Esophagus (tissue), 2 donors: ENCODE results near the gene CAPSL. TPM values are rescaled to one million over a fixed set of nuclear protein-coding genes. Genes with fewer than 3 reads are reported as not detected.

Experiments
- H3K27ac ChIP-seq, 2 donors: one replicate each; pipeline ENCODE4 v1.5.1; 2013; ENCODE audit warnings: low read depth in 2 of 2, mild to moderate bottlenecking in 2 of 2, inconsistent platforms in 1 of 2, low read length in 1 of 2, moderate library complexity in 1 of 2
- H3K27me3 ChIP-seq, 2 donors: one replicate each; pipeline ENCODE4 v1.6.1; 2013; ENCODE audit warnings: low read length in 2 of 2, control low read depth in 1 of 2, mild to moderate bottlenecking in 1 of 2; ENCODE audit not compliant: insufficient read depth in 2 of 2, control insufficient read depth in 1 of 2
- H3K36me3 ChIP-seq, 2 donors: one replicate each; pipeline ENCODE4 v1.6.1; 2013; ENCODE audit warnings: low read length in 1 of 2; ENCODE audit not compliant: control insufficient read depth in 2 of 2, insufficient read depth in 2 of 2
- H3K4me1 ChIP-seq, 2 donors: one replicate each; pipeline ENCODE4 v1.6.1; 2013; ENCODE audit warnings: low read length in 1 of 2; ENCODE audit not compliant: control insufficient read depth in 2 of 2, insufficient read depth in 2 of 2
- H3K4me3 ChIP-seq, 2 donors: one replicate each; pipeline ENCODE4 v1.5.1; 2013; ENCODE audit warnings: low read length in 2 of 2, mild to moderate bottlenecking in 2 of 2, low read depth in 1 of 2, moderate library complexity in 1 of 2
- H3K9me3 ChIP-seq, 2 donors: one replicate each; pipeline ENCODE4 v1.6.1; 2013; ENCODE audit warnings: mild to moderate bottlenecking in 2 of 2, low read depth in 1 of 2, low read length in 1 of 2, moderate library complexity in 1 of 2; ENCODE audit not compliant: control insufficient read depth in 2 of 2, insufficient read depth in 1 of 2
- WGBS, 2 donors: extraction: QIAGEN DNeasy Blood & Tissue Kit; methylation state at CpG; one replicate each; pipeline ENCODE4 v1.1.7; 2013; 5-methylcytosine and 5-hydroxymethylcytosine counted together
- polyA plus RNA-seq, 2 donors: library from polyadenylated mRNA; stranded (reverse); fragments of 200-250 nt; gene quantifications; one replicate each; pipeline ENCODE4 v1.2.3, GENCODE V29; 2013
- donor health status: healthy with polysubstance abuse.
- donor health status: Bipolar disorder and iron deficiency.

Gene CAPSL
- polyA plus RNA-seq, 2 donors: not detected

DNA sequence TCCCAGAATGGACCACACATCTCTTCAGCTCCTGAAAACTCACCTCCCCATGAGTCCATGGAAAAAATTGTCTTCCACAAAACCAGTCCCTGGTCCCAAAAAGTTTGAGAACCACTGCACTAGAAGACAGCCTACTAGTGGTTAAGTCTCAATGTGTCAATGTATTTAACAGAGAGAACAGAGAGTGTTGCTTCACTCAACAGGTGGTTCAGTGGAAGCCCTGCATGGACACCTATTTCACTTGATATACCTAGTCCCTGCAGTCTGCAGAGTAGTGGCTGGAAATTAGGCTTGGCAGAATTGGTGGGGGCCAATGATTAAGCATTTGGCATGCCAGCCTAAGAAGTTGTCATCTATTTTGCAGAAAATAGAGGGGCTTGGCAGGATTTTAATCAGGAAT lies 58.8 kb downstream of the CAPSL start:
- no peaks in the 10 kb centered on the region for H3K27me3 ChIP-seq
- no peak overlapping the region for H3K4me3 ChIP-seq
- no peaks in the 10 kb centered on the region for H3K9me3 ChIP-seq
- H3K27ac ChIP-seq: no peak overlapping the region
- H3K36me3 ChIP-seq: no peaks in the 10 kb centered on the region
- peaks cover 0 to 2% of the 10 kb centered on the region in 2 donors for H3K4me1 ChIP-seq

DNA sequence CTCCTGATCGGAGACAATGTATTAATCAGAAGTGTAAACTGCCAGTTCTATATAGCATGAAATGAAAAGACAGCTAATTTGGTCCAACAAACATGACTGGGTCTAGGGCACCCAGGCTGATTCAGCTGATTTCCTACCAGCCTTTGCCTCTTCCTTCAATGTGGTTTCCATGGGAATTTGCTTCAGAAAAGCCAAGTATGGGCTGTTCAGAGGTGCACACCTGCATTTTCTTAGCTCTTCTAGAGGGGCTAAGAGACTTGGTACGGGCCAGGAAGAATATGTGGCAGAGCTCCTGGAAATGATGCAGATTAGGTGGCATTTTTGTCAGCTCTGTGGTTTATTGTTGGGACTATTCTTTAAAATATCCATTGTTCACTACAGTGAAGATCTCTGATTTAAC lies 59.3 kb downstream of the CAPSL start:
- Histone ChIP-seq H3K36me3 (no peaks in the 10 kb centered on the region), H3K4me3 (no peak overlapping the region), H3K27me3 (no peaks in the 10 kb centered on the region), H3K4me1 (peaks cover 0 to 2% of the 10 kb centered on the region in 2 donors), H3K9me3 (no peaks in the 10 kb centered on the region), H3K27ac (no peak overlapping the region)
- WGBS, 2 donors: 75 to 82% methylated on average over 2 of the region's 2 CpGs

GRCh38 chr5:35878079-35878478 lies 60.3 kb downstream of the CAPSL start:
- no peaks in the 10 kb centered on the region for H3K27me3 ChIP-seq
- H3K27ac ChIP-seq: no peak overlapping the region
- H3K36me3 ChIP-seq: no peaks in the 10 kb centered on the region
- H3K4me3 ChIP-seq: no peak overlapping the region
- no peaks in the 10 kb centered on the region for H3K9me3 ChIP-seq
- peaks cover 0 to 2% of the 10 kb centered on the region in 2 donors for H3K4me1 ChIP-seq

- H3K27me3 ChIP-seq: no peaks in the 10 kb centered on the region
- H3K9me3 ChIP-seq: no peaks in the 10 kb centered on the region
- no peak overlapping the region for H3K27ac ChIP-seq
- WGBS, 2 donors: 58 to 89% methylated on average over 2 of the region's 2 CpGs
- H3K4me3 ChIP-seq: no peak overlapping the region
- peaks cover 0 to 2% of the 10 kb centered on the region in 2 donors for H3K4me1 ChIP-seq
- H3K36me3 ChIP-seq: no peaks in the 10 kb centered on the region
Measured at GRCh38 chr5:35877655-35878054, 60.8 kb downstream of the CAPSL start.

DNA sequence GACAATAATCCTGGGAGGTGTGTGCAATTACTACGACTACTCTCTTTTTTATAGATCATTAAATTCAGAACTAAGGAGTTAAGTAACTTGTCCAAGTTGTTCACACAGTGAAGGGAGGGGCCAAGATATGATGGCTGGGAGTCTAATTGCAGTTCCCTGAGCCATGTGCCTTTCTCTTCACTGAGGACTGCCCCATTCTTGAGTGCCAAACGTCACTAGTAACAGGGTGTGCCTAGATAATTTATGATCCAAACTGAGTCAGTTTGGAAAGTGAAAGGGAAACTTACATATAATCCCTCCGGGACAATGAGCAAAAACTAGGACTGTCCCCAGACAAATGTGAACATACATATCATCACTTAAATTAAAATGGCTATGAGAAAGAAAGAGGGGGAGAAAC lies 61.5 kb downstream of the CAPSL start:
- Histone ChIP-seq H3K4me3 (no peak overlapping the region), H3K9me3 (no peaks in the 10 kb centered on the region), H3K4me1 (peaks cover 0 to 2% of the 10 kb centered on the region in 2 donors), H3K36me3 (no peaks in the 10 kb centered on the region), H3K27me3 (no peaks in the 10 kb centered on the region), H3K27ac (no peak overlapping the region)
- 32% methylated on average over 3 of the region's 3 CpGs for WGBS, 2 donors

GRCh38 chr5:35876454-35876853 lies 62.0 kb downstream of the CAPSL start:
- peaks cover 0 to 2% of the 10 kb centered on the region in 2 donors for H3K4me1 ChIP-seq
- no peaks in the 10 kb centered on the region for H3K36me3 ChIP-seq
- no peaks in the 10 kb centered on the region for H3K9me3 ChIP-seq
- H3K27ac ChIP-seq: no peak overlapping the region
- WGBS, 2 donors: 87 to 89% methylated on average over 2 of the region's 2 CpGs
- H3K4me3 ChIP-seq: no peak overlapping the region
- no peaks in the 10 kb centered on the region for H3K27me3 ChIP-seq

DNA sequence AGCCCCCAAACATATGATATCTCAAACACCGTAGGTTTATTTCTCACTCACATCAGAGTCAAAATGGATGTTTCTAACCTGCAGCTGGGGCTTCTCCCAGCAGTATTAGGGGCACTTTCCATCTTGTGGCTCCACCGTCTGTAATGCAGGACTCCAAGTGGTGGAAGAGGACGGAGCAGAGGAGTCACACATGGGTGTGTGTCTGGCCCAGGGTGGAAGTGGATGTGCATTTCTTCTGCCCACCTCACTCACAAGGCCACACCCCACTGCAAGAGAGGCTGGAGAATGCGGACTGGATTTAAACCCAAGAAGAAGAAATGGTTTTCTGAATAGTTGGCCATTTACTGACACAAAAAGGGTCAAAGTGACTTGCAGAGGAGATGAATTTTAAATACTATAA lies 67.8 kb downstream of the CAPSL start:
- Histone ChIP-seq H3K4me1 (no peaks in the 10 kb centered on the region), H3K27ac (no peak overlapping the region), H3K9me3 (no peaks in the 10 kb centered on the region), H3K36me3 (no peaks in the 10 kb centered on the region), H3K4me3 (no peak overlapping the region), H3K27me3 (no peaks in the 10 kb centered on the region)
- 92 to 95% methylated on average over 4 of the region's 4 CpGs for WGBS, 2 donors

GRCh38 chr5:35869685-35870277 lies 68.6 kb downstream of the CAPSL start:
- no peak overlapping the region for H3K4me3 ChIP-seq
- no peaks in the 10 kb centered on the region for H3K9me3 ChIP-seq
- no peaks in the 10 kb centered on the region for H3K27me3 ChIP-seq
- no peaks in the 10 kb centered on the region for H3K4me1 ChIP-seq
- no peak overlapping the region for H3K27ac ChIP-seq
- 84 to 87% methylated on average over 5 of the region's 5 CpGs for WGBS, 2 donors
- no peaks in the 10 kb centered on the region for H3K36me3 ChIP-seq

- H3K27ac ChIP-seq: no peak overlapping the region
- H3K36me3 ChIP-seq: no peaks in the 10 kb centered on the region
Measured at GRCh38 chr5:35867998-35868397, 70.4 kb downstream of the CAPSL start.

GRCh38 chr5:35863159-35863558 lies 75.3 kb downstream of the CAPSL start:
- Histone ChIP-seq H3K27me3 (no peaks in the 10 kb centered on the region), H3K4me3 (no peak overlapping the region), H3K27ac (no peak overlapping the region), H3K36me3 (no peaks in the 10 kb centered on the region), H3K9me3 (no peaks in the 10 kb centered on the region), H3K4me1 (no peaks in the 10 kb centered on the region)
- WGBS, 2 donors: 55 to 57% methylated on average over 3 of the region's 3 CpGs

More at GRCh38 chr5:35867998-35868397, 70.4 kb downstream of the CAPSL start:
- Histone ChIP-seq H3K4me1 (no peaks in the 10 kb centered on the region), H3K9me3 (no peaks in the 10 kb centered on the region), H3K4me3 (no peak overlapping the region), H3K27me3 (no peaks in the 10 kb centered on the region)
- WGBS, 2 donors: 90 to 95% methylated on average over 4 of the region's 4 CpGs
